HK-2 (cell line): ENCODE measurements around the gene ASB10.

Source experiments
- DNase-seq: peaks from one replicate; pipeline ENCODE4 v3.0.0-alpha.2; 2018; ENCODE audit not compliant: unreplicated experiment

The ASB10 gene

GRCh38 chr7:151135866-151136843 lies 50.9 kb downstream of the ASB10 start:
- no peak for DNase-seq

GRCh38 chr7:151135525-151135845 lies 51.6 kb downstream of the ASB10 start:
- DNase-seq, result no peak

- no peak for DNase-seq
These were observed 52.1 kb downstream of the ASB10 start for GRCh38 chr7:151134743-151135524.

GRCh38 chr7:151133986-151134742 lies 52.9 kb downstream of the ASB10 start:
- DNase-seq, result no peak

GRCh38 chr7:151133266-151133985 lies 53.6 kb downstream of the ASB10 start:
- DNase-seq, result no peak

GRCh38 chr7:151132461-151133205 lies 54.4 kb downstream of the ASB10 start:
- DNase-seq, result no peak

- DNase-seq, result no peak
These were observed 55.3 kb downstream of the ASB10 start for GRCh38 chr7:151131592-151132293.

- no peak for DNase-seq
These were observed 55.8 kb downstream of the ASB10 start for GRCh38 chr7:151131224-151131591.

- DNase-seq, result no peak
These were observed 56.3 kb downstream of the ASB10 start for GRCh38 chr7:151130741-151131157.

- DNase-seq, result no peak
These were observed 57.0 kb downstream of the ASB10 start for GRCh38 chr7:151129960-151130591.

- no peak for DNase-seq
These were observed 57.7 kb downstream of the ASB10 start for GRCh38 chr7:151129117-151129959.

GRCh38 chr7:151128716-151129115 lies 58.3 kb downstream of the ASB10 start:
- DNase-seq, result no peak

GRCh38 chr7:151128144-151128543 lies 58.9 kb downstream of the ASB10 start:
- no peak for DNase-seq

- DNase-seq, result no peak
These were observed 60.4 kb downstream of the ASB10 start for GRCh38 chr7:151126491-151127137.

- no peak for DNase-seq
These were observed 61.1 kb downstream of the ASB10 start for GRCh38 chr7:151125846-151126481.
